Measurements from ENCODE around the gene JMJD7.

Gene JMJD7

DNA sequence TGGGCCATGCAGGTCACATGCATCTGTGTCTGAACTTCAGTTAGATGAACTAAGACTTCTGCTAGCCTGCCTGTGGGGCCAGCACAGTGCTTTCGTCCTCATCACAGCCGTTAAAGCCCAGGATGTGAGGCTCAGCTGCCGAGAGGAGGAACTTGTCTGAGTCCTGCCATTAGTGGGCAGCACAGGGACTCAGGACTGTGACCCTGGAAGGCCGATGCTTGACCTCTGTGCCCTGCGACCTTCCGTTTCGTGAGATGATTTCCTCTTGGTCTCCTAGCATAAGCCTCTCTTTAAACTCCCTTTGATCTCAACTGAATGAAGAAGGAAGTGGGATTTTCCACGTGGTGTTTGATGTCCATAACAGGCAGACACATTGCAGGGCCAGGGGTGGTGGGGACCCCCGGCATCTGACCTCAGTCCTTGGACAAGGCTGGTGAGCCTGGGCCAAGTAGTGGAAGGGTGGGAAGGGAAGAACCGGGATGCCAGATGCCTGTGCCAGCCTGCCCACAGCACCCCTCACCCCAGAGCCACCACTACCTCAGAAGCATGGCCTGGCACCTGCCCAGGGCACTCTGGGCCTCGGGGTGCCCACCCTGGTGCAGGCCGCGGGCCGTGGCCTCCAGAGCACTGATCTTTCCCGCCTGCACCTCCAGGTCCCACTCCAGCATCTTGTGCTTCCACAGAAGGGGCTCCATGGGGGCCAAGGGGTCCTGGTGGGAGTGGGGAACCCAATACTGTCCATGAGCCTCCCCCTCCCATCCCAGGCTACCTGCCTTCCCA, 32.3 kb downstream of the JMJD7 start:
- Histone ChIP-seq H3K36me3 (ENCODE audit: control insufficient read depth in 1 of 2, insufficient read depth in 2 of 2, low read length in 2 of 2) (no peaks in the 10 kb centered on the region), H4K91ac (ENCODE audit: low read depth, low read length) (no peak overlapping the region), H3K14ac (ENCODE audit: low read length) (no peak overlapping the region), H2BK5ac (ENCODE audit: low read depth, low read length, poor library complexity) (no peak overlapping the region), H4K12ac (ENCODE audit: low read depth, low read length) (no peak overlapping the region), H3K4me3 (ENCODE audit: low read depth, low read length) (no peak overlapping the region), H3K18ac (ENCODE audit: low read length) (no peak overlapping the region), H3K23ac (ENCODE audit: low read length) (no peak overlapping the region), H2BK12ac (ENCODE audit: low read length) (no peak overlapping the region), H3K79me1 (ENCODE audit: low read length) (no peaks in the 10 kb centered on the region), H3K27me3 (ENCODE audit: insufficient read depth, low read length) (no peaks in the 10 kb centered on the region), H3K9ac (ENCODE audit: low read length) (no peak overlapping the region), H4K8ac (ENCODE audit: low read depth, low read length) (no peak overlapping the region), H3K4me2 (ENCODE audit: low read length) (no peak overlapping the region), H2AFZ (ENCODE audit: insufficient read depth, low read length, poor library complexity) (no peak overlapping the region), H3K79me2 (ENCODE audit: control insufficient read depth, insufficient read depth, low read length, poor library complexity) (no peaks in the 10 kb centered on the region), H2BK120ac (ENCODE audit: insufficient read depth, low read length, poor library complexity) (no peak overlapping the region), H3K27ac (ENCODE audit: low read depth, low read length) (no peak overlapping the region), H3K9me3 (ENCODE audit: insufficient read depth, low read depth, low read length) (no peaks in the 10 kb centered on the region), H2AK5ac (ENCODE audit: low read length) (no peak overlapping the region), H3K4ac (ENCODE audit: low read depth, low read length) (no peak overlapping the region), H3K4me1 (ENCODE audit: control insufficient read depth in 1 of 2, insufficient read depth in 2 of 2, low read length in 2 of 2) (no peaks in the 10 kb centered on the region)
- no CpG with 5 or more reads among the region's 15 CpGs for WGBS (ENCODE audit: extremely low coverage, insufficient coverage, insufficient read length)
- DNase-seq, result no peak

DNA sequence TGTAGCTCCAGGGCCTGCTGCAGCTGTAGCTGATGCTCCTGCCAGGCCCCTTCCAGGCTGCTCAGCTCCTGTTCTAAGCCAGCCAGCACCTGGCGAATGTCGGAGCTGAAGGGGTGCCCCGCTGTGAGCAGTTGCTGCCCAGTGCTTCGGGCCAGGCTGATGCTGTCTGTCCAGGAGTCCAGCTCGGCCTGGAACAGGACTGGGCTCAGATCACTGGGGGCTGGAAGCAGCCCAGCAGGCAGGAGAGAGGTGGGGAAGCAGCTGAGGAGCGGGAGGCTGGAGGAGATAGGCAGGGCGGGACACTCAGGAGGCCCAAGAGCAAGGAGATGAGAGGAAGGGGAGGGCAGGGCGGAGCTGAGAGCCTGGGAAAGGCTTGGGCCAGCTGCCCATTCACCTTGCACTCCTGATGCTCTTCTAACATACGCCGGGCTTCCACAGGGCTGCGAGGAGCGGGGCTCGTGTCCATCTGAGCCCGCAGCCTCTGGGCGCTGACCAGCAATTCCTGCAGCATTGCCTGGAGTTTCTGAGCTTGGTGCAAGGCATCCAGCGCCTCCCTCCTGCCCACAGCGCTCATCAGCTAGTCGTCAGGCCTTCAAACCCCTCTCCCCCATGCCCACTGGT, 34.0 kb downstream of the JMJD7 start:
- Histone ChIP-seq H3K4me1 (ENCODE audit: control insufficient read depth in 1 of 2, insufficient read depth in 2 of 2, low read length in 2 of 2) (peaks cover 2 to 13% of the 10 kb centered on the region in 2 experiments), H4K12ac (ENCODE audit: low read depth, low read length) (no peak overlapping the region), H3K27me3 (ENCODE audit: insufficient read depth, low read length) (no peaks in the 10 kb centered on the region), H2BK5ac (ENCODE audit: low read depth, low read length, poor library complexity) (no peak overlapping the region), H2AK5ac (ENCODE audit: low read length) (no peak overlapping the region), H3K4me3 (ENCODE audit: low read depth, low read length) (no peak overlapping the region), H3K79me2 (ENCODE audit: control insufficient read depth, insufficient read depth, low read length, poor library complexity) (no peaks in the 10 kb centered on the region), H4K8ac (ENCODE audit: low read depth, low read length) (no peak overlapping the region), H3K27ac (ENCODE audit: low read depth, low read length) (no peak overlapping the region), H3K4ac (ENCODE audit: low read depth, low read length) (no peak overlapping the region), H3K23ac (ENCODE audit: low read length) (no peak overlapping the region), H2AFZ (ENCODE audit: insufficient read depth, low read length, poor library complexity) (no peak overlapping the region), H3K9me3 (ENCODE audit: insufficient read depth, low read depth, low read length) (no peaks in the 10 kb centered on the region), H4K91ac (ENCODE audit: low read depth, low read length) (no peak overlapping the region), H2BK12ac (ENCODE audit: low read length) (no peak overlapping the region), H3K36me3 (ENCODE audit: control insufficient read depth in 1 of 2, insufficient read depth in 2 of 2, low read length in 2 of 2) (no peaks in the 10 kb centered on the region), H3K9ac (ENCODE audit: low read length) (no peak overlapping the region), H2BK120ac (ENCODE audit: insufficient read depth, low read length, poor library complexity) (no peak overlapping the region), H3K14ac (ENCODE audit: low read length) (no peak overlapping the region), H3K18ac (ENCODE audit: low read length) (no peak overlapping the region), H3K79me1 (ENCODE audit: low read length) (no peaks in the 10 kb centered on the region), H3K4me2 (ENCODE audit: low read length) (no peak overlapping the region)
- DNase-seq, result no peak
- no CpG with 5 or more reads among the region's 18 CpGs for WGBS (ENCODE audit: extremely low coverage, insufficient coverage, insufficient read length)

DNA sequence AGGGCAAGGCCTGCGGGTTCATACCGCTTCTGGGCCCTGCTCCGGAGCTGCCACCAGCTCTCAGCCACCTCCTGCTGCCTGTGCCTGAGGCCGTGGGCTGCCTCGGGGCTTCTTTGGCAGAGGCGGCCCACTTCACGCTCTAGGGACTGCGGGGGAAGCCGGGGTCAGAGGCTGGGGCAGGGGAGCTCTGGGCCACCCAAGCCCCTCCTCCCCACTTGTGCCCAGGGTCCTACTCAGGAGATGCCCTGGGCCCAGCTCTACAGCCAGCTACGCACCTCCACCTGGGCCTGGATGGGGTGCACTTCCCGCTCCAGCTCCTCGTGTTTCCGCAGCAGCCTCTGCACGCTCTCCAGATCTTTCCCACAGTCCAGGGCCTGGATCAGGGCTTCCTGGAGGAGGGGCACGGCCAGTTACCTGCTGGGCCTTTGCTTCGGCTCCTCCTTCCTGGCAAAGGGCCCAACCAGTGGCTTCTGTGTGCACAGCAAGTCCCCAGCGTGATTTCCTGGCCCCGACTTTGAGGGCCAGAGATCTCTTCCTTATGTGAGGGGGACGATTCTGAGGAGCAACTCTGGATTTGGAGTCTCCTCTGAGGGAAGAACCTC, 34.7 kb downstream of the JMJD7 start:
- H4K8ac ChIP-seq (ENCODE audit: low read depth, low read length), result no peak overlapping the region
- H2BK120ac ChIP-seq (ENCODE audit: insufficient read depth, low read length, poor library complexity), result no peak overlapping the region
- H3K4me1 ChIP-seq (ENCODE audit: control insufficient read depth in 1 of 2, insufficient read depth in 2 of 2, low read length in 2 of 2), result peaks cover 2 to 14% of the 10 kb centered on the region in 2 experiments
- H3K4me3 ChIP-seq (ENCODE audit: low read depth, low read length), result no peak overlapping the region
- no peak overlapping the region for H3K27ac ChIP-seq (ENCODE audit: low read depth, low read length)
- no peak overlapping the region for H3K4ac ChIP-seq (ENCODE audit: low read depth, low read length)
- WGBS (ENCODE audit: extremely low coverage, insufficient coverage, insufficient read length), result no CpG with 5 or more reads among the region's 19 CpGs
- H3K4me2 ChIP-seq (ENCODE audit: low read length), result no peak overlapping the region
- H3K14ac ChIP-seq (ENCODE audit: low read length), result no peak overlapping the region
- H3K23ac ChIP-seq (ENCODE audit: low read length), result no peak overlapping the region
- H4K12ac ChIP-seq (ENCODE audit: low read depth, low read length), result no peak overlapping the region
- H2AK5ac ChIP-seq (ENCODE audit: low read length), result no peak overlapping the region
- no peaks in the 10 kb centered on the region for H3K79me1 ChIP-seq (ENCODE audit: low read length)
- no peak overlapping the region for H2BK12ac ChIP-seq (ENCODE audit: low read length)
- H3K9me3 ChIP-seq (ENCODE audit: insufficient read depth, low read depth, low read length), result no peaks in the 10 kb centered on the region
- no peaks in the 10 kb centered on the region for H3K36me3 ChIP-seq (ENCODE audit: control insufficient read depth in 1 of 2, insufficient read depth in 2 of 2, low read length in 2 of 2)
- H2AFZ ChIP-seq (ENCODE audit: insufficient read depth, low read length, poor library complexity), result no peak overlapping the region
- DNase-seq, result peak in 1 of 2 donors; percentile 5
- H3K18ac ChIP-seq (ENCODE audit: low read length), result no peak overlapping the region
- no peaks in the 10 kb centered on the region for H3K79me2 ChIP-seq (ENCODE audit: control insufficient read depth, insufficient read depth, low read length, poor library complexity)
- H3K27me3 ChIP-seq (ENCODE audit: insufficient read depth, low read length), result no peaks in the 10 kb centered on the region
- no peak overlapping the region for H4K91ac ChIP-seq (ENCODE audit: low read depth, low read length)
- H3K9ac ChIP-seq (ENCODE audit: low read length), result no peak overlapping the region
- no peak overlapping the region for H2BK5ac ChIP-seq (ENCODE audit: low read depth, low read length, poor library complexity)

DNA sequence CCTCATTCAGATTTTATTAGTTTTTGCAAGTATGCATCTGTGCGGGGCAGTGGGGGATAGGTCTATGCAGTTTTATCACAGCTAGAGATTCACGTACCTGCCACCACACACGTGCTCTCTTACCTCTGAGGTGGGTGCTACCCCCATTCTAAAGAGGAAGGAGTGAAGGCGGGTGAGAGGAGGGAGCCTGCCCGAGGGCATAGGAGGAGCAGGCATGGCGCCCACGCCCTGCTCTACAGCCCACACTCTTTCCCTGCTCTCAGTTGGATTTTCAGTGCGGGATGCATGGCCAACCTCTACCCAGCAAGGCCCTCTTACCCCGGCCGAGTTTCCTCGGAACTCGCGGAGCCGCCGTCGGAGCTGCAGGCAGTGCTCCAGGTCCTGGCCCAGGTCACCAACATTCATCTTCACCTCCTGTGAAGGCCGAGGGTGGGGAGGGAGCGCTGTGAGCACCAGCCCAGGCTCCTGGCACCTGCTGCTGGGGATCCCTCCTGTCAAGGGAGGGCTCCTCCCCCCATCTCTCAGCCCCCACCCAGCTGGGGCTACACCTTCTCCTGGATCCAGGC, 37.7 kb downstream of the JMJD7 start:
- Histone ChIP-seq H4K12ac (ENCODE audit: low read depth, low read length) (no peak overlapping the region), H2BK120ac (ENCODE audit: insufficient read depth, low read length, poor library complexity) (no peak overlapping the region), H3K79me2 (ENCODE audit: control insufficient read depth, insufficient read depth, low read length, poor library complexity) (no peaks in the 10 kb centered on the region), H2AK5ac (ENCODE audit: low read length) (no peak overlapping the region), H3K14ac (ENCODE audit: low read length) (no peak overlapping the region), H3K23ac (ENCODE audit: low read length) (no peak overlapping the region), H3K36me3 (ENCODE audit: control insufficient read depth in 1 of 2, insufficient read depth in 2 of 2, low read length in 2 of 2) (no peaks in the 10 kb centered on the region), H2BK12ac (ENCODE audit: low read length) (no peak overlapping the region), H3K79me1 (ENCODE audit: low read length) (no peaks in the 10 kb centered on the region), H4K91ac (ENCODE audit: low read depth, low read length) (no peak overlapping the region), H3K27me3 (ENCODE audit: insufficient read depth, low read length) (no peaks in the 10 kb centered on the region), H3K4ac (ENCODE audit: low read depth, low read length) (no peak overlapping the region), H3K18ac (ENCODE audit: low read length) (no peak overlapping the region), H2BK5ac (ENCODE audit: low read depth, low read length, poor library complexity) (no peak overlapping the region), H3K27ac (ENCODE audit: low read depth, low read length) (no peak overlapping the region), H3K4me1 (ENCODE audit: control insufficient read depth in 1 of 2, insufficient read depth in 2 of 2, low read length in 2 of 2) (peaks cover 2 to 14% of the 10 kb centered on the region in 2 experiments), H4K8ac (ENCODE audit: low read depth, low read length) (no peak overlapping the region), H3K9me3 (ENCODE audit: insufficient read depth, low read depth, low read length) (no peaks in the 10 kb centered on the region), H2AFZ (ENCODE audit: insufficient read depth, low read length, poor library complexity) (no peak overlapping the region), H3K9ac (ENCODE audit: low read length) (no peak overlapping the region), H3K4me3 (ENCODE audit: low read depth, low read length) (no peak overlapping the region), H3K4me2 (ENCODE audit: low read length) (no peak overlapping the region)
- no CpG with 5 or more reads among the region's 18 CpGs for WGBS (ENCODE audit: extremely low coverage, insufficient coverage, insufficient read length)
- no peak for DNase-seq

All from trophoblast cell (in vitro differentiated cells and primary cell).